KMS-11 (cell line): ENCODE data around the gene CYB5A.

Source experiments
- H2AFZ ChIP-seq: fragments of 200-600 bp; sonication (generic); 2 replicates; pipeline ENCODE4 v1.6.1; 2016; ENCODE audit warnings: antibody characterized with exemption, mixed run types, low read depth
- H3K27ac ChIP-seq: fragments of 200-600 bp; sonication (generic); 2 replicates; pipeline ENCODE4 v1.6.1; 2016; ENCODE audit warnings: mild to moderate bottlenecking, mixed run types
- H3K27me3 ChIP-seq: fragments of 200-600 bp; sonication (generic); 2 replicates; pipeline ENCODE4 v1.6.1; 2017; ENCODE audit warnings: mild to moderate bottlenecking, low read depth, mixed run types, moderate library complexity; ENCODE audit not compliant: insufficient read depth
- H3K36me3 ChIP-seq: fragments of 200-600 bp; sonication (generic); 2 replicates; pipeline ENCODE4 v1.6.1; 2017; ENCODE audit warnings: mild to moderate bottlenecking, mixed run types; ENCODE audit not compliant: insufficient read depth
- H3K4me1 ChIP-seq: fragments of 200-600 bp; sonication (generic); 2 replicates; pipeline ENCODE4 v1.6.1; 2016; ENCODE audit warnings: mild to moderate bottlenecking, low read depth, mixed run types; ENCODE audit not compliant: poor library complexity, severe bottlenecking
- H3K4me2 ChIP-seq: fragments of 200-600 bp; sonication (generic); 2 replicates; pipeline ENCODE4 v1.7.0; 2016; ENCODE audit warnings: mild to moderate bottlenecking, mixed run types
- H3K4me3 ChIP-seq: fragments of 200-600 bp; sonication (generic); IDR thresholded peaks from 2 replicates; pipeline ENCODE4 v1.6.1; 2017; ENCODE audit warnings: low read depth, low read length, mixed read lengths; ENCODE audit not compliant: insufficient read depth
- H3K79me2 ChIP-seq: fragments of 200-600 bp; sonication (generic); 2 replicates; pipeline ENCODE4 v1.6.1; 2016; ENCODE audit warnings: low read depth, mixed run types; ENCODE audit not compliant: insufficient read depth
- H3K9ac ChIP-seq: fragments of 200-600 bp; sonication (generic); 2 replicates; pipeline ENCODE4 v1.6.1; 2016; ENCODE audit warnings: mild to moderate bottlenecking, mixed run types
- H4K20me1 ChIP-seq: fragments of 200-600 bp; sonication (generic); 2 replicates; pipeline ENCODE4 v1.6.1; 2016; ENCODE audit warnings: mild to moderate bottlenecking, mixed run types; ENCODE audit not compliant: insufficient read depth
- CTCF ChIP-seq: fragments of 200-600 bp; sonication (generic); conservative IDR thresholded peaks from 2 replicates; pipeline ENCODE4 v1.6.1; 2017; ENCODE audit warnings: low read depth, mild to moderate bottlenecking, antibody characterized with exemption, low read length, moderate library complexity, mixed read lengths

The CYB5A gene

GRCh38 chr18:74250131-74250530 lies 41.6 kb downstream of the CYB5A start:
- H4K20me1 ChIP-seq: no peaks in the 10 kb centered on the region
- no peak overlapping the region for H3K27ac ChIP-seq

GRCh38 chr18:74249181-74249968 lies 42.4 kb downstream of the CYB5A start:
- Histone ChIP-seq H3K36me3 (no peaks in the 10 kb centered on the region), H2AFZ (no peak overlapping the region), H3K79me2 (no peaks in the 10 kb centered on the region), H3K4me1 (peaks cover 8% of the 10 kb centered on the region), H3K9ac (no peak overlapping the region), H3K27me3 (no peaks in the 10 kb centered on the region), H3K4me3 (no peak overlapping the region), H3K27ac (no peak overlapping the region), H4K20me1 (no peaks in the 10 kb centered on the region), H3K4me2 (no peak overlapping the region)
- no peak for TF ChIP-seq CTCF

More at GRCh38 chr18:74250131-74250530, 41.6 kb downstream of the CYB5A start:
- H3K4me3 ChIP-seq: no peak overlapping the region
- no peaks in the 10 kb centered on the region for H3K27me3 ChIP-seq
- H2AFZ ChIP-seq: no peak overlapping the region
- no peaks in the 10 kb centered on the region for H3K79me2 ChIP-seq
- H3K9ac ChIP-seq: no peak overlapping the region
- no peak for TF ChIP-seq CTCF
- H3K36me3 ChIP-seq: no peaks in the 10 kb centered on the region
- no peak overlapping the region for H3K4me2 ChIP-seq
- H3K4me1 ChIP-seq: peaks cover 8% of the 10 kb centered on the region

- Histone ChIP-seq H3K4me2 (no peak overlapping the region), H3K27ac (no peak overlapping the region), H2AFZ (no peak overlapping the region), H3K4me3 (no peak overlapping the region), H4K20me1 (no peaks in the 10 kb centered on the region), H3K79me2 (no peaks in the 10 kb centered on the region), H3K4me1 (peaks cover 8% of the 10 kb centered on the region), H3K27me3 (no peaks in the 10 kb centered on the region), H3K36me3 (no peaks in the 10 kb centered on the region), H3K9ac (no peak overlapping the region)
- TF ChIP-seq CTCF: no peak
Observed at GRCh38 chr18:74248595-74248994, 43.2 kb downstream of the CYB5A start.

- Histone ChIP-seq H3K27me3 (no peaks in the 10 kb centered on the region), H3K27ac (no peak overlapping the region), H4K20me1 (no peaks in the 10 kb centered on the region), H3K9ac (no peak overlapping the region), H2AFZ (no peak overlapping the region), H3K4me3 (no peak overlapping the region), H3K4me2 (no peak overlapping the region), H3K4me1 (peaks cover 8% of the 10 kb centered on the region), H3K36me3 (no peaks in the 10 kb centered on the region), H3K79me2 (no peaks in the 10 kb centered on the region)
- TF ChIP-seq CTCF: no peak
Observed at GRCh38 chr18:74248189-74248588, 43.6 kb downstream of the CYB5A start.
